Activated T-cell treated with anti-CD3 and anti-CD28 coated beads, Interleukin-2, amount 50 U/mL, for 48 hours (primary cell): ENCODE measurements around the gene ECI1.

ENCODE experiments used
- DNase-seq, 2 experiments: peaks; one replicate each; pipeline ENCODE4 v3.0.0-alpha.2; 2020

Gene ECI1

DNA sequence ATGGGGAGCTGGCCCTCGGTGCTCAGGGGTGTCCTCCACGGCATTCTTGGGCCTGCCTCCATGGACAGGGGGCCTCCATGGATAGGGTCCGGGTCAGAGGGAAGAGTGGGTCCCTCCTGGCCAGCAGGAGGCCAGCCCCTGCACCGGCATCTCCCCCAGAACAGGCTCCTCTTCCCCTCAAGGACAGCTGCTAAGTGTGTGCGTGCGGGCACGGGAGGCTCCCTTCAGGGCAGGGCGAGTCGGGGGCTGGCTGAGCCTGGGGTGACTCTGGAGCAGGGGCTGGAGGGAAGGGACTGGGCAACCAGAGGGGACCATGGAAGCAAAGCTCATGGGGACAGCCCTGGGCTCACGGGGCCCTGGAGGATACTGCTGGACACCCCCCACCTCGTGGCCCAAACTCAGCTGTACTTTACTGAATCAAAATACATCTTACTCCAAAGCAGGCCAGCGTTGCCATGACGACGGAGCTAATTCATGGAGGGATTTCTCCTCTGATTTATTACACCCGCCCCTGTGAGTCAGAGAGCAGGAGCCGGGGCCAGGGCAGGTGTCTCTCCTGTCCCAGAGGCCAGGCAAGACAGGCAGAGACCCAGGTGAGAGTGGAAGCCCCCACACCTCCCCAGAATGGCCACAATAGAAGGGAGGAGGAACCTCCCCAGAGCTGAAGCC lies 57.1 kb downstream of the ECI1 start:
- DNase-seq = no peak

DNA sequence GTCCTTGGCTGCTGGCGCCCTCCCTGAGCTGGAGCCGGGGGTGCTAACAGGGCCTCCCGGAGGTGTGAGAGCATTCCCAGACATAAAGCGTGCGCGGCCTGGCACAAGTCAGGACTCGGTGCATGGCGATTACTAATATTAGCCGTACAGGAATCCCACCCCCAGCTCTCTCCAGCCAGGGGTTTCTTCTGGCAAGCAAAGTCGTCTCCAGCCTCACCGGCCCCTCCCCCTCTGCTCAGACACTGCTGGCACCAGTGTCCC lies 60.0 kb downstream of the ECI1 start:
- no peak for DNase-seq

DNA sequence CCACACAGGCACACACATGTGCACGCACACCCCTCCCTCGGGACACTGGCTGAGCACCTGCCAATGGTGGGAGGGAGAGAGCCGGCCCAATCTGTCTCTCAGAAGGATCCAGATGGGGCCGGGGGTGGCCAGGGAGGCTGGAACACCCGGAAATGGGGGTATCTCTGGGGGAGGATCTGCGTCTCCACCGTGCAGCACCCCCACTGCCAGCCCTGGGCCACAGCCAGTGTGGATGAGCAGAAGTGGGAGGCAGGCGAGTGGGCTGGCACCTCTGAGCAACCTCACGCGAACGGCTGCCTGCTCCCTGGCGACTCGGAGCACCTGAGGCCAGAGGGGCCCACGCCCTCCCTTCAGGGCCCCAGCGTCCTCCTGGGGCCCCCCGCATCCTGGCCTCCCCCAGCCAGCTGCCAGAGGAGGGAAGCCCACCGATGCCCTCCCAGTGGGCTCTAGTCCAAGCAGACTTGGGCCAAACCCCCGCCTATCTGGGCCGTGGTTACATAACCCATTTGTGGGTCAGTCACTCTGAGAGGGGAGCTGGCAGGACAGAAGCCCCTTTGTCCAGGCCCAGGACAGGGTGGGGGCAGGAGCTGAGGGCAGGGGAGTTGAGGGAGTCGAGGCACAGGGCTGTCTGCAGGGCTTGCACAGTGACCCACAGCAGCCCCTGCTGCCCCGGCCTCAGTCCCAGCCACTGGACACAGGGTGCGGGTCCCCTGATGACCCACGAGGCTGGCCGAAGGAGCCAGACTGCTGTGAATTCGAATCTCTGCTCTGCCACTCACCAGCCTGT lies 60.5 kb downstream of the ECI1 start:
- no peak for DNase-seq

DNA sequence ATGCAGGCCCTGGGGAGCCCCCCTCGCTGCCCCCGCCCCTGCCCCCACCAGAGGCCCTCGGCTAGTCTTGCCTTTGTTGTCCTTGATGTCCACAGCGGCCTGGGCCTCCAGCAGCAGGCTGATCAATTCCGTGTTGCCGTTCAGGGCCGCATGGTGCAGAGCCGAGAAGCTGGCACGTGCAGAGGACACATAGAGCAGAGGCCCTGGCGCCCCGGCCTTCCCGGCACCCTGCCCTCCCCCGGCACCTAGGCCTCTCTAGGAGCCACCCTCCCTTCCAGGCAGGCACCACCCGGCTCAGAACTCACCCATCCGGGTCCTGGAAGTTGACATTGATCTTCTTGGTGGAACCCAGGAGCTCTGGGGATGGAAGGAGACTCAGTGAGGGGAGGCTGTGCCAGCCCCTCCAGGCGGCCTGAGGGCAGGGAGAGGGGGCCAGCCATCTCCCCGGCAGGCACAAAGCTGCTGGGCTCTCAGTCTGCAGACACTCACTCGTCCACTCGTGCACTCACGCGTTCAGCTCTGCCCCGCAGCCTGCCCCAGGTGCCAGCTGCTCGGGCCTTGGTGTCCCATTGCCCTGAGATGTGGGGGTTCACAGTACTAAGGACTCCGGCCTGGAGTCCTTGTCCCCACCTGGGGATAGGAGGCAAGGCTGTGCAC lies 61.3 kb downstream of the ECI1 start:
- DNase-seq = no peak
